ENCODE results near the gene PTP4A2.

Gene PTP4A2

GRCh38 chr1:31938184-31938975, at the start of gene PTP4A2:
Gene PTP4A2 (minus strand): TSS chr1:31938368. CDS start chr1:31919065, 19,303 bp downstream.
- peak; percentile 95 for DNase-seq

DNA sequence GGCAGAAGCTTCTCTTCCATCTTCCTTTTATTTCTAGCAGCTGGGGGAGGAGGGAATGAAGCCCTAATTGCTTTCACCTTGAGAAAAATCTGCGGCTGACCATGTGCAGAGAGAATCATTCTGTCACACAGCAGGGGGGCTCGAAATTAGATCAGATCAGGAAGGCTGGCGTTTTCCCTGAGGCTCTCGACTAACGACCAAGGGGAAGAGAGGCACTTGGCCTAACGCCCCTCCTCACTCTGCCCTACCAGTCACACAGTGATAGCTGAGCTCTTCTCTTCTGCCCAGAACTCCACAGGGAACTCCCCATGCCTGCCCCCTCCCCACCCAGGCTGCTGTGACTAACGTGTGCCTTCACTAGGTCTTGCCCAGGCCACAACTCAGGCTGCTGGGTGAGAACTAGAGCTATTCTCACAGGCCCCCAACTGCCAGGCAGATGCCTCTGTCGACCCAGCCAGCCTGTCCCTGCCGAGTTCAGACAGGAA, 49.0 kb upstream of the PTP4A2 start:
- no peak for DNase-seq

DNA sequence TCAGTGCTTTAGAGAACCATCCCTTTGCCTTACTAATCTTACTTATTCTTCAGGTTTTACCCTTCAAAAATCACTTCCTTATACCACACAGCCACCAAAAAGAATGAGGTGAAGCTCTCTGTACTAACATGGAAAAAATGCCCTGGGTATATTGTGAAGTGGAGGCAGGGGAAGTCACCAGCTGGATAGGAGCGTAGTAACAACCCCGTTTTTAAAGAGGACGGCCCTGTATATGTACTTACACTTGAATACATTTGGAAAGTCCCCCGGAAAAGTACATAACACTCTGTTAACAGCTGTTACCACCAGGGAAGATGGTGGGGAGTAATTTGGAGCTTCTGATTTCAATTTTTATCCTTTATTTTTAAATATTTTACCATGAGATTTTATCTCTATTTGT, 47.3 kb upstream of the PTP4A2 start:
- DNase-seq, result no peak

GRCh38 chr1:31984419-31985347, 46.5 kb upstream of the PTP4A2 start:
- DNase-seq, result no peak

DNA sequence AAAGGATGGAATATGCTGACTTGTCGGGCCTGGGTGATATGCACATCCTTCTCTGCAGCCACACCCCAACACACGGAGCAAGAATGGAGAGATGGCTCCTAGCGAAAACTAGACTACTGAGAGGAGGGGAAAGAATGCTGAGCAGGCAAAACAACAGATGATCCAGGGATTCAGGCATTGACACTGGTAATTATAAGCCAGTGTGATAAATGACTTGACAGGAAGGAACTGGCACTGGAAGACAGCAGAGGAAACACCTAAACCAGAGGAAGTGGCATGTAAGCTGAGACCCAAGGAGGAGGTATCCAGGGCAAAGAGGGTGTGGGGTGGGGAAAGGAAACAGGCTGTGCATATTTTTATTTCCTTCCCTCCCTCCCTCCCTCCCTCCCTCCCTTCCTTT, 43.8 kb upstream of the PTP4A2 start:
- DNase-seq, result no peak

DNA sequence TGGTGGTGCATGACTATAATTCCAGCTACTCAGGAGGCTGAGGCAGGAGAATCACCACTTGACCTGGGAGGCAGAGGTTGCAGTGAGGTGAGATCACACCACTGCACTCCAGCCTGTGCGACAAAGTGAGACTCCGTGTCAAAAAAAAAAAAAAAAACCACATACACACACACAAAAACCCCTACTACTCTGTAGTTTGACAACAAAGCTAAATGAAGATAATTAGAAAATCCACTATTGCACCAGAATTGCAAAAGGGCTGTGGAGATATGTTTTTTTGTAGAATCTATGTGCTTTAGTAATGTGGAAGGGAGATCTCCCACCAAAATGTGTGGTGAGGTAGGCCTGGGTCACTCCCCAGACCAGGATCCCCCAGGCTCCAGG, 43.3 kb upstream of the PTP4A2 start:
- DNase-seq, result no peak

DNA sequence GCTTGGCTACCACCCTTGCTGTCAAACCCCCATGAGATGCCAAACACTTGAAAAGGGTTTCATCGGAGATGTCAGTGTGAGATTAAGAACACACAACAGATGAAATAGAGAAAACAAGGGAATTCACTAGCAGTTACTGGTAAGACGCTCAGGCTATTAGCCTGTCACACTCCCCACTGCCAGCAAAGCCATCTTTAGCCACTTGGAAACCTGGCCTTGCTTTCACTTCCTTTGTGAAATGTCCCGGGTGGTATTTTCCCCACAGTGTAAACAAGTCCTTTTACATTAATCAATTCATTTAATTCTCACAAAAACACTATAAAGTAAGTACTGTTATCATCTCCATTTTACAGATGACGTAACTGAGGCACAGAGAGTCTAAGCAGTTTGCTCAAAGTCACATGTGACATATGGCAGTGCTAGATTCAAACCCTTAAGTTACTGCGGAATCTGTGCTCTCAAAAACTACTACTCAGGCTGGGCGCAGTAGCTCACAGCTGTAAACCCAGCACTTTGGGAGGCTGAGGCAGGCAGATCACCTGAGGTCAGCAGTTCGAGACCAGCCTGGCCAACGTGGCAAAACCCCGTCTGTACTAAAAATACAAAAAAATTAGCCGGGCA, 42.8 kb upstream of the PTP4A2 start:
- DNase-seq, result no peak

GRCh38 chr1:31978843-31979400, 40.8 kb upstream of the PTP4A2 start:
- no peak for DNase-seq

GRCh38 chr1:31977385-31978131, 39.4 kb upstream of the PTP4A2 start:
- DNase-seq, result no peak

- no peak for DNase-seq
Observed at GRCh38 chr1:31976401-31976800, 38.2 kb upstream of the PTP4A2 start.

DNA sequence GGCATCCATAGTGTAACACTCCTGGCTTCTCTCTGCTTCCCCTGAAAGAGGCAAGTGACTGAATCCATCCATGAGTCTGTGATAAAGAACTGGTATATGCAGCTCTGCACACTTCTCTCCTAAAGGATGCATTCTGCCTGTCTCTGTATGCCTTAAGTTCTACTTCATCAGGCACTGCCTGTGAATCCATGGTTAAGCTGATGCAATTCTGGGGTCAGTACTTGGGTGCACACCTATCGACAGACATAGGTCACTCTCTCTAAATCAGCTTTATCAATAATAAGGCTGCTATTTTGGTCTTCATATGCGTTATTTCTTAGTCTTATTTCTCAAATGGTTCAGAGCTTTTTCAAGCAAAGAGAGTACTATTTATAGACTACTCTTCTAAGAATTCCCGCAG, 32.7 kb upstream of the PTP4A2 start:
- DNase-seq, result no peak

DNA sequence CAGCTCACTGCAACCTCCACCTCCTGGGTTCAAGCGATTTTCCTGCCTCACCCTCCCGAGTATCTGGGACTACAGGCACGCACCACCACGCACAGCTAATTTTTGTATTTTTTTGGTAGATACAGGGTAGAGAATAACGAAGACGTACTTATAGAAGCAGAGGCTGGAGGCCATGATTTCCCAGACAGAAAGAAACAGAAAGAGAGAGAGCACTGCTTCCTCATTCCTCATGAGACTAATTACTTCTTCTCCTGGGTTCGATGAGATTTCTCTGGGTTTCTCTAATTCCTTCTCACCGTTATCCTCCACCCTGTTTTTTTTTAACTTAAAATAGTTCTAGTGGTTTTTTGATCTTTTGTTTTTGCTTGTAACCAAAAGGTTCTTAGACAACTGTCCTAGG, 23.4 kb upstream of the PTP4A2 start:
- DNase-seq, result no peak

GRCh38 chr1:31959521-31960340, 21.6 kb upstream of the PTP4A2 start:
- DNase-seq, result no peak

DNA sequence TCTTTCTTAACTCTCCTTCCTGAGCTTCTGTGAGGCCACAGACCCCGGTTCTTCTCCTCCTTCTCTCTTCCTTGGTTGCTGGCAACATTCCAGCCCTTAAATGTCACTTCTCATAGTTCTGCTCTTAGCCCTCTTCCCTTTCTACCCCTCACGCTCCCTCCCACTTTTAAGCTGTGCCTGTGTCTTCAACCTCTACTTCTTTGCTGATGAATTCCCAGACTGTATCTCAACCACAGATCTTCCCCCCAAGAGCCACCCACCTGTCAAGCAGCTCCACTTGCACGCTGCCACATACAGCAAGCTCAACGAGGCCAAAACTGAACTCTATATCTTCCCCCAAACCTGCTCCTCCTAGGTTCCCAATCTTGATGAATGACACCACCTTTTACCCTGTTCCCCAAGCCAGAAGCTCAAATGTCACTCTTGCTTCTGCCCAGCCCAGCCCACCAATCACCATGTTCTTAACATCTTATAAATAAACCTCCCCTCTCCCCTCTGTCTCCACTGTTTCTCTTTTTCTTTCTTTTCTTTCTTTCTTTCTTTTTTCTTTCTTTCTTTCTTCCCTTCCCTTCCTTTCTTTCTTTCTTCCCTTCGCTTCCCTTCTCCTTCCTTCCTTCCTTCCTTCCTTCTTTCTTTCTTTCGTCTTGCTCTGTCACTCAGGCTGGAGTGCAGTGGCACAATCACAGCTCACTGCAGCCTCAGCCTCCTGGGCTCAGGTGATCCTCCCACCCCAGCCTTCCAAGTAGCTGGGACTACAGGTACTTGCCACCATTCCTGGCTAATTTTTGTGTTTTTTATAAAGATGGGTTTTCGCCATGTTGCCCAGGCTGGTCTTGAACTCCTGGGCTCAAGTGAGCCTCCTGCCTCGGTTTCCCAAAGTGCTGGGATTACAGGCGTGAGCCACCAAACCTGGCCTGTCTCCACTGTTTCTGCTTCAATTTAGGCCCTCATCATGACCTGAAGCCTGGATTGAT, 19.8 kb upstream of the PTP4A2 start:
- no peak for DNase-seq

GRCh38 chr1:31955917-31956736, 18.0 kb upstream of the PTP4A2 start:
- peak; percentile 81 for DNase-seq

DNA sequence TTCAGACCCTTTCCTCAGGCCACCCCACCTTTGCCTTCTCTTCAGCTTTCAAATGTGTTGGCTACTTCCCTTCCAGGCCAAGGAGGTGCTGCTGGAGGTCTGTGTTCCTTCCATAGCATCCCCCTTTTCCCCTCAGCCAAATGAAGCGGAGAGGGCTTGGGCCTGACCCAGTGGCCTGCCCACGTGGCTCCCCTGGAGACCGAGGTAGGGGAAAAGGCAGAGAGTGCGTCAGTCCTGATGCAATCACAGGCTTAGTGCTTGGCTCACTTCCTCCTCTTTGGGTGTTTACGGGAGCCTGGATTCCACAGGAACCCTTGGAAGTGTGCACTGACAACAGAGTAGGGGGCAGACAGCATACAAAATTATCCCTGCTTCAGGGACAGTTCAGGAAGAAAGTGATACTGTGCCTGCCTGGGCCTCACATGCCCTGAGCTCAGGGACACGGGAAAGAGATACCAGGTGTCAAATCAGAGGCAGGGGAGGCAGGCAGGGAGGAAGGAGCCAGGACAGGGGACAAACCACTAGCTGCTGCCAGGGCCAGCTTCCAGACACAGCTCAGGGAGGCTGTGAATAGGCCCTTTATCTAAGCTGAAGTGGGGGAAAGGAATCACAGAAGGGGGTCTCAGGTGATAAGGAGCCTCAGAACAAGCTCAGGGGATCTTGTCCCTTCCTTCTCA, 16.6 kb upstream of the PTP4A2 start:
- peak; percentile 84 for DNase-seq

GRCh38 chr1:31952825-31953220, 14.7 kb upstream of the PTP4A2 start:
- DNase-seq, result no peak

- no peak for DNase-seq
Observed at GRCh38 chr1:31951276-31951675, 13.1 kb upstream of the PTP4A2 start.

DNA sequence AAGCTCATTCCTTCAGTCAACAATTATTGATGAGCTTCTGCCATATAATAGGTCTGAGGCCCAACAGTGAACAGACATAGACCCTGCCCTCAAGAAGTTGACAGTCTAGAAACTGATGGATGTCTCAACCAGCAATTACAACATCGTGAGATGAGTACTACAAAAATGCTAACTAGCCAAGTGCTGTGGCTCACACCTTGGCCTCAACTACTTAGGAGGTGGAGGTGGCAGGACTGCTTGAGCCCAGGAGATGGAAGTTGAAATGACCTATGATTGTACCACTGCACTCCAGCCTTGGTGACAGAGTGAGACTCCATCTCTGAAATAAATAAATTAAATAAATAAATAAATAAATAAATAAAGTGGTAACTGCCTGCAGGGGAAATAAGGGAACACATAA, 11.7 kb upstream of the PTP4A2 start:
- no peak for DNase-seq
